Measurements from ENCODE around the gene MAGI1.

GRCh38 chr3:65979731-65980130 lies 59.0 kb downstream of the MAGI1 start:
- TF ChIP-seq CTCF (IDR thresholded peaks at IDR 0.05) (no peak), POLR2AphosphoS5 (IDR thresholded peaks at IDR 0.05) (no peak), POLR2A (IDR thresholded peaks at IDR 0.05) (no peak)

Data from prostate gland (tissue), 2 donors.